GM23338 (cell line): ENCODE data around the gene TNK2. TPM values are rescaled to one million over a fixed set of nuclear protein-coding genes. Genes with fewer than 3 reads are reported as not detected.

ENCODE experiments used
- ATAC-seq: fragments of 200-7000 bp; cut with Tn5 transposase; 3 replicates; pipeline ENCODE4 v1.9.1; 2020
- DNase-seq: peaks from one replicate; pipeline ENCODE4 v3.0.0-alpha.2; 2015; ENCODE audit warnings: low spot score
- H2AFZ ChIP-seq: fragments of 200-600 bp; sonication (generic); 2 replicates; pipeline ENCODE4 v1.8.0; 2016; ENCODE audit warnings: antibody characterized with exemption, mild to moderate bottlenecking, moderate library complexity
- H3F3A ChIP-seq: fragments of 200-600 bp; sonication (generic); replicated peaks from 2 replicates; pipeline ENCODE4 v1.8.0; 2017; ENCODE audit warnings: antibody characterized with exemption, mixed run types, low read depth
- H3K27ac ChIP-seq: fragments of 200-600 bp; sonication (generic); 2 replicates; pipeline ENCODE4 v1.6.1; 2016; ENCODE audit warnings: low read depth
- H3K27me3 ChIP-seq: fragments of 200-600 bp; sonication (generic); 2 replicates; pipeline ENCODE4 v1.8.0; 2016; ENCODE audit warnings: mild to moderate bottlenecking, mixed run types, moderate library complexity; ENCODE audit not compliant: insufficient read depth
- H3K36me3 ChIP-seq: fragments of 200-600 bp; sonication (generic); 2 replicates; pipeline ENCODE4 v1.8.0; 2016; ENCODE audit warnings: mild to moderate bottlenecking; ENCODE audit not compliant: insufficient read depth
- H3K4me1 ChIP-seq: fragments of 200-600 bp; sonication (generic); 2 replicates; pipeline ENCODE4 v1.8.0; 2016; ENCODE audit warnings: mild to moderate bottlenecking, moderate library complexity; ENCODE audit not compliant: insufficient read depth
- H3K4me2 ChIP-seq: fragments of 200-600 bp; sonication (generic); 2 replicates; pipeline ENCODE4 v1.7.1; 2017; ENCODE audit warnings: mixed run types
- H3K4me3 ChIP-seq: fragments of 200-600 bp; sonication (generic); 2 replicates; pipeline ENCODE4 v1.6.1; 2016; ENCODE audit warnings: mixed run types
- H3K79me2 ChIP-seq: fragments of 200-600 bp; sonication (generic); replicated peaks from 2 replicates; pipeline ENCODE4 v1.8.0; 2017; ENCODE audit warnings: mild to moderate bottlenecking; ENCODE audit not compliant: insufficient read depth
- H3K9me2 ChIP-seq: fragments of 200-600 bp; sonication (generic); 2 replicates; pipeline ENCODE4 v1.8.0; 2017; ENCODE audit not compliant: insufficient read depth
- H4K20me1 ChIP-seq: fragments of 200-600 bp; sonication (generic); replicated peaks from 2 replicates; pipeline ENCODE4 v1.8.0; 2017; ENCODE audit warnings: mild to moderate bottlenecking; ENCODE audit not compliant: insufficient read depth
- H3K27ac Mint-ChIP-seq: 2 replicates; pipeline ENCODE4 v1.8.0; 2020; ENCODE audit warnings: inconsistent platforms, mild to moderate bottlenecking, moderate library complexity, mixed read lengths
- H3K27me3 Mint-ChIP-seq: 3 replicates; pipeline ENCODE4 v1.8.0; 2022; ENCODE audit warnings: low read depth, mild to moderate bottlenecking, moderate library complexity, mixed read lengths, inconsistent platforms; ENCODE audit not compliant: insufficient read depth, poor library complexity
- H3K36me3 Mint-ChIP-seq: 3 replicates; pipeline ENCODE4 v1.8.0; 2021; ENCODE audit warnings: low read depth, mild to moderate bottlenecking, inconsistent platforms, moderate library complexity, mixed read lengths
- H3K4me1 Mint-ChIP-seq: 3 replicates; pipeline ENCODE4 v1.8.0; 2020; ENCODE audit warnings: mild to moderate bottlenecking, inconsistent platforms, mixed read lengths
- H3K4me3 Mint-ChIP-seq: 3 replicates; pipeline ENCODE4 v1.8.0; 2021; ENCODE audit warnings: moderate library complexity, mild to moderate bottlenecking, inconsistent platforms, mixed read lengths
- H3K9me3 Mint-ChIP-seq: 3 replicates; pipeline ENCODE4 v1.8.0; 2020; ENCODE audit warnings: moderate library complexity, mild to moderate bottlenecking, inconsistent platforms, mixed read lengths
- CREB1 ChIP-seq: fragments of 250-450 bp; sonication (Bioruptor Pico); IDR thresholded peaks from 2 replicates; pipeline ENCODE4 v1.5.0; 2020; ENCODE audit warnings: low read depth, mild to moderate bottlenecking, moderate library complexity
- CTCF ChIP-seq, 2 experiments: fragments of 200-600 bp in 1 of 2; sonication (generic) in 1 of 2; conservative IDR thresholded peaks; 2 replicates each; pipeline versions ENCODE4 v1.5.1 to v1.6.1; 2016 to 2017; ENCODE audit warnings: antibody characterized with exemption in 2 of 2, low read depth in 2 of 2, mild to moderate bottlenecking in 2 of 2, moderate library complexity in 1 of 2
- ETS1 ChIP-seq: IDR thresholded peaks from 2 replicates; pipeline ENCODE4 v1.6.1; 2016; ENCODE audit warnings: antibody characterized with exemption
- EZH2 ChIP-seq: fragments of 200-600 bp; sonication (generic); IDR thresholded peaks from one replicate; pipeline ENCODE4 v1.8.0; 2017; ENCODE audit warnings: antibody characterized with exemption, mild to moderate bottlenecking, low read depth; ENCODE audit not compliant: unreplicated experiment
- EZH2phosphoT487 ChIP-seq: fragments of 200-600 bp; sonication (generic); IDR thresholded peaks from one replicate; pipeline ENCODE4 v1.8.1; 2018; ENCODE audit warnings: antibody characterized with exemption; ENCODE audit not compliant: unreplicated experiment
- JUNB ChIP-seq: IDR thresholded peaks from one replicate; pipeline ENCODE4 v1.6.1; 2016; ENCODE audit warnings: antibody characterized with exemption; ENCODE audit not compliant: unreplicated experiment
- NANOG ChIP-seq: IDR thresholded peaks from 2 replicates; pipeline ENCODE4 v1.6.1; 2016; ENCODE audit warnings: antibody characterized with exemption, borderline replicate concordance
- POLR2AphosphoS5 ChIP-seq: IDR thresholded peaks from 2 replicates; pipeline ENCODE4 v1.6.1; 2016; ENCODE audit warnings: antibody characterized with exemption, low read depth
- REST ChIP-seq: IDR thresholded peaks from one replicate; pipeline ENCODE4 v1.6.1; 2018; ENCODE audit warnings: antibody characterized with exemption; ENCODE audit not compliant: unreplicated experiment
- STAT1 ChIP-seq: IDR thresholded peaks from one replicate; pipeline ENCODE4 v1.6.1; 2016; ENCODE audit warnings: antibody characterized with exemption; ENCODE audit not compliant: unreplicated experiment
- ZNF114 ChIP-seq: fragments of 250-450 bp; sonication (Bioruptor Pico); IDR thresholded peaks from 2 replicates; pipeline ENCODE4 v1.5.0; 2020; ENCODE audit warnings: mild to moderate bottlenecking, moderate library complexity
- ZNF331 ChIP-seq: fragments of 250-450 bp; sonication (Bioruptor Pico); IDR thresholded peaks from 2 replicates; pipeline ENCODE4 v1.5.0; 2020; ENCODE audit warnings: low read depth, mild to moderate bottlenecking, moderate library complexity
- ZNF462 ChIP-seq: fragments of 250-450 bp; sonication (Bioruptor Pico); IDR thresholded peaks from 2 replicates; pipeline ENCODE4 v1.5.0; 2020; ENCODE audit warnings: mild to moderate bottlenecking, moderate library complexity
- polyA plus RNA-seq: library from polyadenylated mRNA; unstranded; fragments of >200 nt; fragmentation: Nextera tagmentation; extraction: Ambion mirVana; gene quantifications from 2 replicates; pipeline ENCODE4 v1.2.1, GENCODE V29; 2016
- total RNA-seq: library from RNA; depleted of rRNA; stranded (reverse); fragments of >200 nt; shearing (Covaris generic); gene quantifications from 2 replicates; pipeline ENCODE4 v1.2.3, GENCODE V29; 2014

The TNK2 gene
- total and polyA plus RNA-seq, 2 experiments from 2014 or later, result 10.0 to 22.5 TPM

- Mint-ChIP-seq H3K27ac (no peak overlapping the region), H3K4me1 (no peaks in the 10 kb centered on the region), H3K9me3 (no peaks in the 10 kb centered on the region), H3K4me3 (no peak overlapping the region), H3K36me3 (peaks cover 6% of the 10 kb centered on the region; the same call in 2 of the 3 replicates), H3K27me3 (peaks cover 9% of the 10 kb centered on the region)
- Histone ChIP-seq H3F3A (no peaks in the 10 kb centered on the region), H3K27me3 (no peaks in the 10 kb centered on the region), H3K4me1 (no peaks in the 10 kb centered on the region), H3K27ac (no peak overlapping the region), H3K4me3 (no peak overlapping the region), H4K20me1 (no peaks in the 10 kb centered on the region), H3K79me2 (no peaks in the 10 kb centered on the region), H2AFZ (no peak overlapping the region), H3K9me2 (no peaks in the 10 kb centered on the region), H3K4me2 (no peak overlapping the region), H3K36me3 (no peaks in the 10 kb centered on the region)
- TF ChIP-seq JUNB, result no peak
- no peak for TF ChIP-seq EZH2phosphoT487
- no peak for TF ChIP-seq EZH2
- TF ChIP-seq STAT1, result no peak
- no peak for TF ChIP-seq POLR2AphosphoS5
- no peak for TF ChIP-seq CREB1 (CRISPR knock-in tag)
- TF ChIP-seq ZNF462 (CRISPR knock-in tag), result no peak
- no peak for TF ChIP-seq CTCF (conservative IDR thresholded peaks at IDR 0.05; ENCODE audit: low read depth in 2 of 2)
- no peak for TF ChIP-seq ZNF114
- no peak for TF ChIP-seq ZNF331 (CRISPR knock-in tag)
- TF ChIP-seq REST, result no peak
- no peak for TF ChIP-seq NANOG
- TF ChIP-seq ETS1, result no peak
- ATAC-seq, result no peak
- DNase-seq, result no peak
These were observed 28.3 kb downstream of the TNK2 start for GRCh38 chr3:195880037-195880431.
